ENCODE measurements around the gene SPINDOC.
"Not testable (repeated sequence)": the region's sequence is repeated elsewhere in the genome, so short reads cannot be mapped to it uniquely, and the experiment has no call there.

SPINDOC gene

GRCh38 chr11:63785823-63786222 is 27.4 kb upstream of the SPINDOC start:
- DNase-seq (ENCODE audit: low spot score) = no peak

DNA sequence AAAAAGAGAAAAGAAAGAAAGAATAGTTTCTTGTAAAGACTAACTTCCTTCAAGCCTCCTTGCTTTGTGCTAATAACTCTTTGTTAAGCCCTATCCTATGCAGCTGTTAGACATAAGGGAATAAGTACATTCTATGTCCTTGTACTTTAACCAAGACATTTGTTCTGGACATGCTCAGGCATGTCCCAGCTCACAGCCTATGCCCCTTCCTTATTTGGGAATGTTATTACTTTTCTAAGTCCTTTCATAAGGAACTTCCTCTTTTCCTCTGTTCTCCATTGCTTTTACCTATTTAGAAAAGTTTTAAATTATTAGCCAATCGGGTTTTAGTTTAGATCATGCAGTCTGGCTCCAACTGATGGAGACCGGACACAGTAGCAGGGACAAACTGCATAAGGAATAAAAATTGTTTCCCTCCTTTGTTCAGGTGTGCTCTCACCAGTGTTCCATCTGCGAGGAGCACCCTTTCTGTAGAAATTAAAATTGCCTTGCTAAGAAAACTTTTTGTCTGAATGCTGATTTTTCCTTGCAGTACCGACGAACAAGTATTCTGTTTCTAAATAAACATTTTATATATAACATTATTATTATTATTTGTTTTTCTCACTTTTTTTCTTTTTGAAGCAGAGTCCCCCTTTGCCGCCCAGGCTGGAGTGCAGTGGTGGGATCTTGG is 21.6 kb upstream of the SPINDOC start:
- DNase-seq (ENCODE audit: low spot score) = no peak

DNA sequence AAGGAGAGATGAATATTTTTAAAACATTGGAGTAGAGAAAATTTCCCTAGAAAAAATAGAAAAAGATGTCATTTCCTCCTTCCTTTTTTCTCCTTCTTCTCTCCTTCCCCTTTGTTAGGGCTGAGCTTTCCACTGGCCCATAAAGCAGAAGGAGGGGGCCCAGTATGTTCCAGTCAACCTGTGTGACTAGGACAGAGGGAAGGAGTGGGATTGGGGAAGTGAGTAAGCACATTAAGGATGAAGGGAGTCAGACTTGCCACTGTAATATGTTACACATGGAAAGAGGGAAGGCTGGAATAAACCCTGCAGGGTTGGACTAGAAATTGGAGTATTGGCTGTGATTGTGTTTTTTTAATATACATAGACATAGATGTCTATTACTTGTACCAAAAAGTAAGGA is 20.1 kb upstream of the SPINDOC start:
- DNase-seq (ENCODE audit: low spot score) = no peak

GRCh38 chr11:63795066-63795465 is 18.2 kb upstream of the SPINDOC start:
- DNase-seq (ENCODE audit: low spot score) = no peak

GRCh38 chr11:63800921-63801320 is 12.3 kb upstream of the SPINDOC start:
- no peak for DNase-seq (ENCODE audit: low spot score)

GRCh38 chr11:63802637-63803414 is 10.4 kb upstream of the SPINDOC start:
- DNase-seq (ENCODE audit: low spot score) = no peak

DNA sequence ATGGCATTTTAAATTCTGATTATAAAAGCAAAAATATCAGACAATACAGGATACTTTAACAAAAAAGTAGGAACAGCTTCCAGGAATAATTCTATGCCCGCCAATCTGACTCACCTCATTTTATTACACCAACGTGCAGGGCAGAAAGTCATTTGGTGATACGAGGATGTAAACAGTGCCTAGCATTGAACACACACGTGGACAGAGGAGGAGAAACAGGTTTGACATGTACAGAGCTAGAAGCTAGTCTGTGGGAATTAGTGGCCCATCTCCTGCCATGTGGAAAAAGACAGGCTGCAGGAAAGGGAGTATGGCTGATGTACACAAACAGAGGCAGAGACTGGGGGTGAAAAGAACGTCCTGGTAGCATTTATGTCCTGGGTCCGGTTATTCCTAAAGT is 9.0 kb upstream of the SPINDOC start:
- no peak for DNase-seq (ENCODE audit: low spot score)

GRCh38 chr11:63805844-63806415 is 7.3 kb upstream of the SPINDOC start:
- peak; percentile 1 for DNase-seq (ENCODE audit: low spot score)

GRCh38 chr11:63810383-63810782 is 2.9 kb upstream of the SPINDOC start:
- DNase-seq (ENCODE audit: low spot score) = not testable (repeated sequence)

- DNase-seq (ENCODE audit: low spot score) = peak; percentile 1
Measured at GRCh38 chr11:63811522-63811921, 1.7 kb upstream of the SPINDOC start.

DNA sequence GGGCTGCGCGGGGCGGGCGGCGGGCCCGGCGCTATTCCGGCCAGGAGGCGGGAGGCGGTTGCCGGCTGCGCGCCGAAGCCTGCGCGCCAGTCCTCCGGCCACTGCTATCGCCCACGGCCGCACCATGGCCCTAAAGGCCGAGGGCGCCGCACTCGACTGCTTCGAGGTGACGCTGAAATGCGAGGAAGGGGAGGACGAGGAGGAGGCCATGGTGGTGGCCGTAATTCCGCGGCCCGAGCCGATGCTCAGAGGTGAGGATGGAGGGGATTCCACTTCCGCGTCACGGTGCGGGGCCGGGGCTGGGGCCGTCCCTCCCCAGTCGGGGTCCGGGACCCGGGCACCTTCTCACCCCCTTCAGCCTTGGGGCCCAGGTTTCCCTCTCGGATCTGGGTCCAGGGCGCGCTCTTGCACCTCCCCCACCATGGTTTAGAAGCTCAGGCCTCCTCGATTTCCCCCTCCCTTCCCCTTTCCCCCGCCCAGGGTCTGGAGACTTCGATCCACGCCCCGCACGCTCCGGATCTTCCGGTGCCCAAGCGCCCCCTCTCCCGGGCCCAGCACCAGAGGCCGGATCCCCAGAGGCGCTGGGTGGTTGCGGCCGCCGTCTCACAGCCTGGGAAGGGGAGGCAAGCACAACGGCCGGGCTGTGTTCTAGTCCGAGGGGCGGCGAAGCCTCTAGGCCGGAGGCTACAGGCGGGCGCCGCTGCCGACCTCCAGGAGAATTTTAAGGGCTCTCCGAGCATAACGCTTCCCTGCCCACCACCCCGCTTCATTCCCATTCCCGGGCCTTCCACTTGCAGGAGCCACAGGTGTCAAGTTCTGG is 517 bp downstream of the SPINDOC start:
- peak; percentile 69 for DNase-seq (ENCODE audit: low spot score)

- DNase-seq (ENCODE audit: low spot score) = peak; percentile 36
Measured at GRCh38 chr11:63814383-63814736, 1.1 kb downstream of the SPINDOC start.

DNA sequence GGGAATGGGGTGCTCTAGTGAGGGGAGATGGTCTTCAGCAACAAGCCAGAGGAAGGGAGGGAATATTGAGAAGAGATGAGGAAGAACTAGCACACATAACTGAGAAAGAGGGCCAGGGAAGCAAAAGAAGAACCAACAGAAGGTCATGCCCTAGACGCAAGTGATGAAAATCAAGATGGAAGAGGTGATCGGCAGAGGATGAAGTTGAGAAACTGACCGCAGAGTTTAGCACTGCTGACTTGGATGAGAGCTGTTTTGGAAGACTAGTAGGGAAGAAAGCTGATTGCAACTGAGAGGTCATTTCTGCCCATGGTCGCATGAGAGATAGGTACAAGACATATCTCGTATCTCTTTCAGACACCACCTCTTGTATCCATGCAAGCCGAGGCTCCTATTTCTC is 2.9 kb downstream of the SPINDOC start:
- DNase-seq (ENCODE audit: low spot score) = no peak

DNA sequence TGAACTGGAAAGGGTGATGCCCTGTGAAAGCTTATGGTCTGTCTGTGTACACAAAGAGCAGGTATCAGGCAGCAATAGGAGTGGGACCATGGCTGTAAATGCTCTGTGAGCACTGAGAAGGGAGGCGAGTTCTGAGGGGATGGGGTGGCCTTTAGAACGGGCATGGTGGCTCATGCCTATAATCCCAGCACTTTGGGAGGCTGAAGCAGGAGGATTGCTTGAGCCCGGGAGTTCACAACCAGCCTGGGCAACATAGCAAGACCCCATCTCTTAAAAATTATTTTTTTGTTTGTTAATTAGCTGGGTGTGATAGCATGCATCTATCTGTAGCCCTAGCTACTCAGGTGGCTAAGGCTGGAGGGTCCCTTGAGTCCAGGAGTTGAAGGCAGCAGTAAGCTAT is 3.5 kb downstream of the SPINDOC start:
- DNase-seq (ENCODE audit: low spot score) = no peak

DNA sequence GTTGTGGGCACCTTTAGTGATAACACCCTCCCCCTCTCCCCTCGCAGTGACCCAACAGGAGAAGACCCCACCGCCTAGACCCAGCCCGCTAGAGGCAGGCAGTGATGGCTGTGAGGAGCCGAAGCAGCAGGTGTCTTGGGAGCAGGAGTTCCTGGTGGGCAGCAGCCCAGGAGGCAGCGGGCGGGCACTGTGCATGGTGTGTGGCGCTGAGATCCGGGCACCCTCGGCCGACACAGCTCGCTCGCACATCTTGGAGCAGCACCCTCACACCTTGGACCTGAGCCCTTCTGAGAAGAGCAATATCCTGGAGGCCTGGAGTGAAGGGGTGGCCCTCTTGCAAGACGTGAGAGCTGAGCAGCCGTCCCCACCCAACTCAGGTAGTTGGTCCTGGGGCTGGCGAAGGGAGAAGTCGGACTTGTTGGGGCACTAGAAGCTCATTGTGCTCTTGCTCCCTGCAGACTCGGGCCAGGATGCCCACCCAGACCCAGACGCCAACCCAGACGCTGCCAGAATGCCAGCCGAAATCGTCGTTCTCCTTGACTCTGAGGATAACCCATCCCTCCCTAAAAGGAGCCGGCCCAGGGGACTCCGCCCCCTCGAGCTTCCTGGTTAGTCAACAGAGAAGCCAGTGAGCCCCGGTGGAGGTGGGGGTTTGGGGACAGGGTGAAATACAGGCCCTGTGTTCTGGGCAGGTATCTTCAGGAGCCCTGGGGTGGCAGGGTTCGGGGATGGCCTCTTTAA is 4.7 kb downstream of the SPINDOC start:
- no peak for DNase-seq (ENCODE audit: low spot score)

DNA sequence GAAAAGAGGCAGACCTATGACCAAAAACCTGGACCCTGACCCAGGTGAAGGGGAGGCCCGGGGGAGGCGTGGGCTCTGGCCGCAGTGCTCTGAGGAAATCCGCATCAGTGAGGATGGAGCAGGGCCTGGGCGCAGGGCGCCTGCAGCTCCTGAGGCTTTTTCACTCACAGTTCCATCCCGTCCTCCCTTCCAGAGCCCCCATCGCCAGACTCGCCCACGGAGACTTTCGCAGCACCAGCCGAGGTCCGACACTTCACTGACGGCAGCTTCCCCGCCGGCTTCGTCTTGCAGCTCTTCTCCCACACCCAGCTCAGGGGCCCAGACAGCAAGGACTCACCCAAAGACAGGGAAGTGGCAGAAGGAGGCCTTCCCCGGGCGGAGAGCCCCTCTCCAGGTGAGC is 5.4 kb downstream of the SPINDOC start:
- no peak for DNase-seq (ENCODE audit: low spot score)

DNA sequence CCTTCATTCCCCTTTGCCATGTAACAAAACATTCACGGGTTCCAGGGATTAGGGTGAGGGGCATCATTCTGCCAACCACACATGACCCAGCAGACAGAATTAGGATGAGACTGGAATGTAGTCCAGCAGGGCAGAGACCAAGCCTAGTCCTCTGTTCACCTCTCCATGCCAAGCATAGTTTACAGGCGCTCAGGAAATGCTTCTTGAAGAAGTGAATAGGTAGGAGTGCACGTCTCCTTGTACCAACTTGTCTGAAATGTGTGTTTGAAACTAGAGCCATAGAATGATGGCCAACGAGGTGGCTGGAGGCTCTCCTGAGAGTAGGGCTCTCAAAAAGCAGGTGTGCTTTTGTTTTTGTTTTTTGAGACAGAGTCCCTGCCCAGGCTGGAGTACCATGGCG is 8.2 kb downstream of the SPINDOC start:
- DNase-seq (ENCODE audit: low spot score) = no peak

DNA sequence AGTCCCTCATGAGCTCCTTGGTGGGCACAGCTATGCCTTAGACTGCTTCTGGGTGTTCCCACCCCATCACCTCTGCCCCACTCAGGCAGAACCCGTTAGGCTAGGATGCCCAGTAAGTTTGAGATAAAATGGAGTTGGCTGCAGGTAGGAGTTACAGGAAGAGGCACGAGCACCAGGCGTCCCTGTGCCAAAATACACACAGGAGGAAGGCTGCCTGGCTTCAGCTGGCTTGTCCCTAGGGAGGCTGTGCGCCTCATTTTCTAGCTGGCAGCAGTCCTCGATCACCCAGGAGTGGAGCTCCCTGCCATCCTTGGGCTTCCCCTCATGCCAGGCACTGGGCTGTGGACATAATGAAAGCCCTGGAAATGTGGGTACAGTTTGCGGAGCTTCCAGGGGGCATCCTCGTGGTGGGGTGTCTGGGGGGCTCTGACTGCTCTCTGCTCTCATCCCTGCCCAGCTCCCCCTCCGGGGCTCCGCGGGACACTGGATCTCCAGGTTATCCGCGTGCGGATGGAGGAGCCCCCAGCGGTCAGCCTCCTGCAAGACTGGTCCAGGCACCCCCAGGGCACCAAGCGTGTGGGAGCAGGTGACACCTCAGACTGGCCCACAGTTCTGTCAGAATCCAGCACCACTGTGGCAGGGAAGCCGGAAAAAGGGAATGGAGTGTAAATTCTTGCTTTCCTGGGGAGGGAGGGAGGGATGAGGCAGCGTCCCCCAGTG is 13.4 kb downstream of the SPINDOC start:
- no peak for DNase-seq (ENCODE audit: low spot score)

- peak; percentile 46 for DNase-seq (ENCODE audit: low spot score)
Measured at GRCh38 chr11:63829823-63830489, 16.7 kb downstream of the SPINDOC start.

DNA sequence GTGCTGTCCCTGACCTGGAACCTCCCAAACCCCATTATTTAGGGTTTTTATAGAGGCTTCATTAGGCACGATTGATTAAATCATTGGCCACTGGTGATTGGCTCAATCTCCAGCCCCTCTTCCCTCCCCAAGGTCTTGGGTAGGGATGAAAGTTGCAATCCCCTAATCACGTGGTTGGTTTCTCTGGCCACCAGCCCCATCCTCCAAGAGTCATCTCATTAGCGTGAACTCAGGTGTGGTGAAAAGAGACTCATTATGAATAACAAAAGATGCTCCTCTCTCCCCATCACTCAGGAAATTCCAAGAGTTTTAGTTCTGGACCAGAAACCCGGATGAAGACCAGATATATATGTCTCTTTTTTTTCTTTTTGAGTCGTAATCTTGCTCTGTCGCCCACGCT is 18.1 kb downstream of the SPINDOC start:
- DNase-seq (ENCODE audit: low spot score) = no peak

GRCh38 chr11:63832336-63832735 is 19.1 kb downstream of the SPINDOC start:
- DNase-seq (ENCODE audit: low spot score) = no peak
